Upper lobe of right lung (tissue), 1 donor: ENCODE measurements around the gene SIK2. TPM values are rescaled to one million over a fixed set of nuclear protein-coding genes. Genes with fewer than 3 reads are reported as not detected.

ENCODE experiments used
- ATAC-seq: fragments of 200-7000 bp; cut with Tn5 transposase; one replicate; pipeline ENCODE4 v1.9.1; 2020; ENCODE audit warnings: mild to moderate bottlenecking, moderate library complexity
- DNase-seq: peaks from one replicate; pipeline ENCODE4 v3.0.0-alpha.2; 2020
- H3K27ac ChIP-seq: fragments of 200-600 bp; one replicate; pipeline ENCODE4 v1.8.0; 2022
- H3K27me3 ChIP-seq: fragments of 200-600 bp; one replicate; pipeline ENCODE4 v1.8.0; 2022; ENCODE audit warnings: mild to moderate bottlenecking
- H3K36me3 ChIP-seq: fragments of 200-600 bp; one replicate; pipeline ENCODE4 v1.8.0; 2022
- H3K4me1 ChIP-seq: fragments of 200-600 bp; one replicate; pipeline ENCODE4 v1.8.0; 2022
- H3K4me3 ChIP-seq: fragments of 200-600 bp; one replicate; pipeline ENCODE4 v1.8.0; 2022; ENCODE audit warnings: mild to moderate bottlenecking
- H3K9me3 ChIP-seq: fragments of 200-600 bp; one replicate; pipeline ENCODE4 v1.8.0; 2022
- CTCF ChIP-seq: fragments of 200-600 bp; IDR thresholded peaks from one replicate; pipeline ENCODE4 v1.8.0; 2022; ENCODE audit warnings: antibody characterized with exemption
- intact Hi-C: fragments of 100-400 bp; cut with DNase I; formaldehyde crosslinking; loops from one replicate; pipeline ENCODE4 v1.11.0; 2022
- total RNA-seq: library from RNA; stranded (reverse); fragmentation: NEBNext Ultra II Directional; extraction: Animal tissue kit (Norgen Biotek cat#: 25700); gene quantifications from one replicate; pipeline ENCODE4 v1.2.1, GENCODE V29; 2021
- donor health status: DM: no; HTN: yes; CAD: no; lungs with severe emphysema.

Gene SIK2
- total RNA-seq, 1 donor from 2014 or later: 32.6 TPM

- Histone ChIP-seq H3K27me3 (no peaks in the 10 kb centered on the region), H3K27ac (peak overlapping the region; percentile 97), H3K4me3 (no peak overlapping the region), H3K36me3 (no peaks in the 10 kb centered on the region), H3K4me1 (peaks cover 64% of the 10 kb centered on the region), H3K9me3 (no peaks in the 10 kb centered on the region)
- ATAC-seq: no peak
- DNase-seq: no peak
- no peak for TF ChIP-seq CTCF
- intact Hi-C loops: no loop called here
These were observed 132.7 kb downstream of the SIK2 start for GRCh38 chr11:111734954-111735261.

- Histone ChIP-seq H3K9me3 (no peaks in the 10 kb centered on the region), H3K4me1 (peaks cover 64% of the 10 kb centered on the region), H3K27me3 (no peaks in the 10 kb centered on the region), H3K36me3 (peaks cover 1% of the 10 kb centered on the region), H3K4me3 (peak overlapping the region; percentile 39), H3K27ac (peak overlapping the region; percentile 97)
- ATAC-seq (peak; percentile 63), DNase-seq (no peak)
- intact Hi-C loops: no loop called here
- no peak for TF ChIP-seq CTCF
These were observed 133.2 kb downstream of the SIK2 start for GRCh38 chr11:111735262-111736116.

- DNase-seq (no peak), ATAC-seq (no peak)
- peaks cover 61% of the 10 kb centered on the region for H3K4me1 ChIP-seq
- peak overlapping the region; percentile 97 for H3K27ac ChIP-seq
- H3K27me3 ChIP-seq: no peaks in the 10 kb centered on the region
- intact Hi-C loops: no loop called here
- no peaks in the 10 kb centered on the region for H3K9me3 ChIP-seq
- H3K4me3 ChIP-seq: no peak overlapping the region
- no peak for TF ChIP-seq CTCF
- peaks cover 8% of the 10 kb centered on the region for H3K36me3 ChIP-seq
These were observed 133.9 kb downstream of the SIK2 start for GRCh38 chr11:111736181-111736590.

GRCh38 chr11:111736621-111737443 lies 134.6 kb downstream of the SIK2 start:
- peaks cover 56% of the 10 kb centered on the region for H3K4me1 ChIP-seq
- no peak for ATAC-seq

More at GRCh38 chr11:111736621-111737443, 134.6 kb downstream of the SIK2 start:
- intact Hi-C loops: no loop called here
- no peak for TF ChIP-seq CTCF
- Histone ChIP-seq H3K36me3 (peaks cover 15% of the 10 kb centered on the region), H3K4me3 (no peak overlapping the region), H3K27ac (peak overlapping the region; percentile 97), H3K9me3 (no peaks in the 10 kb centered on the region), H3K27me3 (no peaks in the 10 kb centered on the region)
- DNase-seq: no peak
